Lung microvascular endothelial cell (primary cell): Measurements from ENCODE around the gene AMIGO1. TPM values are rescaled to one million over a fixed set of nuclear protein-coding genes. Genes with fewer than 3 reads are reported as not detected.
"Not testable (repeated sequence)": the region's sequence is repeated elsewhere in the genome, so short reads cannot be mapped to it uniquely, and the experiment has no call there.

Experiments
- DNase-seq, 2 donors: peaks; one replicate each; pipeline versions ENCODE4 v3.0.0 to v3.0.0-alpha.2; 2010; ENCODE audit warnings: low read depth in 2 of 2
- total RNA-seq: library from RNA; depleted of rRNA; stranded (reverse); fragments of >200 nt; gene quantifications from 2 replicates; pipeline ENCODE4 v1.2.1, GENCODE V29; 2014

The AMIGO1 gene
- total RNA-seq, 1 donor from 2014 or later = 1.4 TPM

GRCh38 chr1:109483672-109484518, 25.6 kb downstream of the AMIGO1 start, which contains the start of gene ATXN7L2:
TSS of gene ATXN7L2 (plus strand) at chr1:109483905. CDS start at chr1:109483954, 49 bp downstream.
- DNase-seq = peak; percentile 92 to 95

- DNase-seq = no peak
Observed at GRCh38 chr1:109482791-109483671, 26.5 kb downstream of the AMIGO1 start.

GRCh38 chr1:109482242-109482641, 27.3 kb downstream of the AMIGO1 start:
- DNase-seq = no peak

GRCh38 chr1:109481646-109482045, 27.9 kb downstream of the AMIGO1 start:
- DNase-seq = no peak

- no peak for DNase-seq
Observed at GRCh38 chr1:109479901-109480300, 29.6 kb downstream of the AMIGO1 start.

GRCh38 chr1:109479311-109479710, 30.2 kb downstream of the AMIGO1 start:
- DNase-seq = no peak

GRCh38 chr1:109478806-109479205, 30.7 kb downstream of the AMIGO1 start:
- DNase-seq = no peak

- DNase-seq = no peak
Observed at GRCh38 chr1:109477821-109478220, 31.7 kb downstream of the AMIGO1 start.

- no peak for DNase-seq
Observed at GRCh38 chr1:109476825-109477224, 32.7 kb downstream of the AMIGO1 start.

GRCh38 chr1:109475261-109475660, 34.3 kb downstream of the AMIGO1 start:
- no peak for DNase-seq

- DNase-seq = no peak
Observed at GRCh38 chr1:109474697-109475096, 34.8 kb downstream of the AMIGO1 start.

GRCh38 chr1:109473284-109474057, 36.1 kb downstream of the AMIGO1 start:
- not testable (repeated sequence) for DNase-seq

GRCh38 chr1:109472779-109473178, 36.7 kb downstream of the AMIGO1 start:
- no peak for DNase-seq

- no peak for DNase-seq
Observed at GRCh38 chr1:109470245-109470644, 39.3 kb downstream of the AMIGO1 start.

GRCh38 chr1:109468903-109469302, 40.6 kb downstream of the AMIGO1 start:
- DNase-seq = no peak

GRCh38 chr1:109468061-109468460, 41.5 kb downstream of the AMIGO1 start:
- no peak for DNase-seq

- no peak for DNase-seq
Observed at GRCh38 chr1:109467301-109467777, 42.2 kb downstream of the AMIGO1 start.

GRCh38 chr1:109466452-109467300, 42.9 kb downstream of the AMIGO1 start, which contains the start of gene SYPL2:
TSS of gene SYPL2 (plus strand) at chr1:109466546. CDS start at chr1:109466844, 298 bp downstream.
- peak; percentile 9 to 23 for DNase-seq

- DNase-seq = no peak
Observed at GRCh38 chr1:109466125-109466451, 43.4 kb downstream of the AMIGO1 start.

GRCh38 chr1:109457819-109458218, 51.7 kb downstream of the AMIGO1 start:
- no peak for DNase-seq
